GM12872 (cell line): Measurements from ENCODE around the gene CCDC190.

Experiments used
- CTCF ChIP-seq: IDR thresholded peaks from 3 replicates; pipeline ENCODE4 v1.5.1; 2011; ENCODE audit warnings: low read depth, mild to moderate bottlenecking, low read length, moderate library complexity; ENCODE audit not compliant: insufficient read depth

The CCDC190 gene

GRCh38 chr1:162904023-162904422, 43.0 kb upstream of the CCDC190 start:
- no peak for TF ChIP-seq CTCF

GRCh38 chr1:162903246-162903645, 42.3 kb upstream of the CCDC190 start:
- no peak for TF ChIP-seq CTCF

DNA sequence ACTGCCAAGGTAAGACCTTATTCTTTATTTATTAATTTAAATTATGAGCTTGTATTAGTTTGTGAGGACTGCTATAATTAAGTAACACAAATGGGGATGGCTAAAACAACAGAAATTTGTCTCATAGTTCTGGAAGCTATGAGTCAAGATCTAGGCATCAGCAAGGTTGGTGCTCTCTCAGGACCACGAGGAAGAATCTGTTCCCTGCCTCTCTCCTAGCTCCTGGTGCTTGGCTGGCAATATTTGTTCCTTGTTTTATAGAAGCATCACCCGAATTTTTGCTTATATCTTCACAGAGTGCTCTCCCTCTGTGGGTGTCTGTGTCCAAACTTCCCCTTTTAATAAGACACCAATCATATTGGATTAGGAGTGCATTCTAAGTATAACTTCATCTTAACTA, 41.4 kb upstream of the CCDC190 start:
- TF ChIP-seq CTCF, result no peak

DNA sequence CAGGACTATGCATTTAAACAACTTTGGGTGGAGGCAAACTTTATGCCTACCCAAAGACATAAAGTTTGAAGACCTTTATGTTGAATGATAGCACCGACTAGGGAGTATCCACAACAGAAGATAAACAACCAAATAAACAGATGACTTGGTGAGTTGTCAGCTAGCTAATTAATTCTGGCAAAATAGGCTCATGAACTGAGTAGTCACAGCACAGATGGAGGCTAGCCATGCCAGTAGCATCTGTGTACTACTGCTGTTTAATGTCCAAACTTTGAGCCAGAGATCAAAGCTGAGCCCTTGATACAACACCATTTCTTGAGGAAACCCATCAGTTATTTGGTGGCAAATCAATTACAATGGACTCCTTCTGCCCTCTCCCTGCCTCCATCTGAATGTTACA, 40.3 kb upstream of the CCDC190 start:
- no peak for TF ChIP-seq CTCF

DNA sequence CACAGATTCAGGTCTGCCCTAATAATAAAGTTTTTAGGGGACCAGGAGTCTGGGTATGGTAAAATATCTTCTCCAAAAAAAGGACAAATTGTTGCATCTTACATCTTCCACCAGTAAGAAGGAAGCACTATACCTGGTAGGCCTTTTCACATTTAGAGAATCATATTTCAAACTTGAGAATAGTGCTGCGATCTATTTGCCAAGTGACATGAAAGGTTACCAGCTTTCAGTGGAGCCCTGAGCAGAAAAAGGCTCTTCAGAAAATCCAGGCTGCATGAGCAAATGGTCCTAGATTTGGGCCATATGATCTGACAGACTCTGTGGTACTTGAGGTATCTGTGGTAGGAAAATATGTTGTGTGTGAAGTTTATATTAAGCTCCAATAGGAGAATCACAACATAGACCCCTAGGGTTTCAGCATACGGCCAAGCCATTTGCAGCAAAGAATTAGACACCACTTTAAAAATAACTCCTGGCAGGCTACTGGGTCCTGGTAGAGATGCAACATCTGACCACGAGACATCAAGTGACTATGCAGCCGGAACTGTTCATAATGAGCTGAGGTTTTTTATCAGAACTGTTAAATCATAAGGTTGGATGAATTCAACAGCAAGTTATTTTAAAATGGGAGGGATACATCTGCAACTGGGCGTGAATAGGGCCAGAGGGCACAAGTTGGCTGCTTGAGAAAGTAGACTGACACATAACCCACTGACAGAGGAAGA, 38.6 kb upstream of the CCDC190 start:
- TF ChIP-seq CTCF, result no peak

DNA sequence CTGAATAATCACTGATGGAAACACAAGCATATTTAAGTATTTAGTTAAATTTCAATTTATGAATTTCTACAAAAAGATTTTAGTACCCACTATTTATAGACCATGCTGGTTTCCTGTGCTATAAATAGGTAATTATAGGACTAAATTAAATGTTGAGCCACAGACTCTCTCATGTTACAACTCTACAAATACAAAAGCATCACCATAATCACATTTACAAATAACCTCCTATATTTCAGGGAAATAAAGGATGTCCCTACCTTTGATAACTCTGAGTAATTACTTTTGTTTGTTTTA, 32.6 kb upstream of the CCDC190 start:
- TF ChIP-seq CTCF, result no peak

- TF ChIP-seq CTCF, result no peak
Observed at GRCh38 chr1:162892906-162893611, 32.1 kb upstream of the CCDC190 start.

- TF ChIP-seq CTCF, result no peak
Observed at GRCh38 chr1:162889989-162890388, 29.0 kb upstream of the CCDC190 start.
